Measurements from ENCODE around the gene ADCY4. TPM values are rescaled to one million over a fixed set of nuclear protein-coding genes. Genes with fewer than 3 reads are reported as not detected.

Gene ADCY4
- total and polyA plus RNA-seq, 2 of the 13 experiments (the other 11 are each of a cell fraction or from before 2014, with no cell fraction given) = 0.03 TPM; not detected in 1

DNA sequence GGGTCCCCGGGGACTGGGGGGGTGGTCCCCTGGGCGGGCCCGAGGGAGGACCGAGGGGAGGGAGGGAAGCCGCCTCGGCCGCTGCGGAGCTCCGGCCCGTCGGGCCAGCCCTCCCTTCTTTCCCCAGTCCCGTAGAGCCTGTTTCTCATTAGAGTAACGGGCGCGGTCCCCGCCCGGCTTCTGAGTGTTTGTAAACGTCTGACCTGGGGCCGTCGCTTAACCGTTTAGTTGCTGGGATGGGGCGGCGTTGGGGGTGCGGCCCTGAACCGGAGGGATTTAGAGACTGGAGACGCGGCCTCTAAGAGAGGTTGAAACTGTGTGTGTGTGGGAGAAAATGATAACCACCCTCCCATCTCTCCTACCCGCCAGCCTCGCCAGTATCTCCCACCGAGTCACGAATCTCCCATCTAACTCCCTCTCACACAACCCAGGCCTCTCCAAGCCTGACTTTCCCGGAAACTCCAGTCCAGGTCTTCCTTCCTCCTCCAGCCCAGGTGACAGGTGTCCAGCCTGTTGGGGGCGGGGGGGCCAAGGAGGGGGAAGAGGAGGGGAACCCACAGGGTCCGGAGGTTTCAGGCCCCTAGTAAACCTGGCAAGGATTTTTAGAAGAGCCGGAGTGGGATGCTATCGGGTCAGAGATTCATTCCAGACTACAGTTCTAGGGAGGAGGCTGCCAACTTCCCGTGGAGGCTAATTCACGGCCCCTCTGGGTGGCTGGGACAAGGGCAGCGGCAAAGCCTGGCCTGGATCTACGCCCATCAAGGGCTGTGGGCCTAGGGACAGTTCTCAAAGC, 32.0 kb upstream of the ADCY4 start (continued):
- no peak for TF ChIP-seq ZFYVE20 (CRISPR knock-in tag; IDR thresholded peaks at IDR 0.05; ENCODE audit: borderline replicate concordance, low read depth)
- TF ChIP-seq NCOA1 (CRISPR knock-in tag; IDR thresholded peaks at IDR 0.05) = 0 out of 2 replicates have a peak, but pooled peaks have one; percentile 58
- TF ChIP-seq ZNF124 (CRISPR knock-in tag; IDR thresholded peaks at IDR 0.05) = peak; percentile 61; the same call in 1 of the 2 replicates
- TF ChIP-seq, protein P1, sequence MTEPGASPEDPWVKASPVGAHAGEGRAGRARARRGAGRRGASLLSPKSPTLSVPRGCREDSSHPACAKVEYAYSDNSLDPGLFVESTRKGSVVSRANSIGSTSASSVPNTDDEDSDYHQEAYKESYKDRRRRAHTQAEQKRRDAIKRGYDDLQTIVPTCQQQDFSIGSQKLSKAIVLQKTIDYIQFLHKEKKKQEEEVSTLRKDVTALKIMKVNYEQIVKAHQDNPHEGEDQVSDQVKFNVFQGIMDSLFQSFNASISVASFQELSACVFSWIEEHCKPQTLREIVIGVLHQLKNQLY (CRISPR knock-in tag; IDR thresholded peaks at IDR 0.05) = no peak
- peak; percentile 76; the same call in 1 of the 2 replicates for TF ChIP-seq ZNF468 (CRISPR knock-in tag; IDR thresholded peaks at IDR 0.05)
- TF ChIP-seq ZIK1 (CRISPR knock-in tag; IDR thresholded peaks at IDR 0.05; ENCODE audit: borderline replicate concordance, low read depth) = peak; percentile 72; the same call in 1 of the 2 replicates
- TF ChIP-seq MTF2 (CRISPR knock-in tag; IDR thresholded peaks at IDR 0.05; ENCODE audit: borderline replicate concordance) = peak; percentile 98
- TF ChIP-seq ZNF775 (CRISPR knock-in tag; IDR thresholded peaks at IDR 0.05; ENCODE audit: borderline replicate concordance) = peak; percentile 48; the same call in 1 of the 2 replicates
- no peak for TF ChIP-seq FOXP1 (IDR thresholded peaks at IDR 0.05)
- 0 out of 2 replicates have a peak, but pooled peaks have one; percentile 13 for TF ChIP-seq FOXP1 (CRISPR knock-in tag; IDR thresholded peaks at IDR 0.05)
- no peak for TF ChIP-seq SP1 (IDR thresholded peaks at IDR 0.05)
- TF ChIP-seq SP1 (CRISPR knock-in tag; IDR thresholded peaks at IDR 0.05) = peak; percentile 38; the same call in 1 of the 2 replicates
- peak; percentile 57 for TF ChIP-seq UBTF (CRISPR knock-in tag; IDR thresholded peaks at IDR 0.05)
- TF ChIP-seq ZNF776 (CRISPR knock-in tag; IDR thresholded peaks at IDR 0.05) = peak; percentile 57; the same call in 1 of the 2 replicates
- TF ChIP-seq RARA (CRISPR knock-in tag; IDR thresholded peaks at IDR 0.05) = peak; percentile 12; the same call in 1 of the 2 replicates
- TF ChIP-seq GZF1 (CRISPR knock-in tag; IDR thresholded peaks at IDR 0.05) = peak; percentile 64
- 0 out of 2 replicates have a peak, but pooled peaks have one; percentile 11 for TF ChIP-seq NFYC (CRISPR knock-in tag; IDR thresholded peaks at IDR 0.05)
- peak; percentile 74; the same call in 1 of the 2 replicates for TF ChIP-seq ZNF710 (CRISPR knock-in tag; IDR thresholded peaks at IDR 0.05; ENCODE audit: borderline replicate concordance)
- no peak for TF ChIP-seq BATF2 (CRISPR knock-in tag; IDR thresholded peaks at IDR 0.05)
- peak; percentile 41 for TF ChIP-seq HNRNPK (IDR thresholded peaks at IDR 0.05; ENCODE audit: low read depth, low read length, poor library complexity, severe bottlenecking)
- TF ChIP-seq AGO1 (IDR thresholded peaks at IDR 0.05; ENCODE audit: low read depth, low read length, poor library complexity, severe bottlenecking) = peak; percentile 11
- 0 out of 2 replicates have a peak, but pooled peaks have one; percentile 50 for TF ChIP-seq CSRNP1 (CRISPR knock-in tag; IDR thresholded peaks at IDR 0.05)

All from HepG2 (cell line).